C4-2B (cell line): ENCODE measurements around the gene ERP44.

ENCODE experiments used
- ZFX ChIP-seq: fragments of 450-650 bp; IDR thresholded peaks from 2 replicates; pipeline ENCODE4 v1.6.1; 2017
- TF ChIP-seq, protein P1 (sequence below): fragments of 450-650 bp; conservative IDR thresholded peaks from 2 replicates; pipeline ENCODE4 v1.5.1; 2017; ENCODE audit warnings: mild to moderate bottlenecking

DNA sequence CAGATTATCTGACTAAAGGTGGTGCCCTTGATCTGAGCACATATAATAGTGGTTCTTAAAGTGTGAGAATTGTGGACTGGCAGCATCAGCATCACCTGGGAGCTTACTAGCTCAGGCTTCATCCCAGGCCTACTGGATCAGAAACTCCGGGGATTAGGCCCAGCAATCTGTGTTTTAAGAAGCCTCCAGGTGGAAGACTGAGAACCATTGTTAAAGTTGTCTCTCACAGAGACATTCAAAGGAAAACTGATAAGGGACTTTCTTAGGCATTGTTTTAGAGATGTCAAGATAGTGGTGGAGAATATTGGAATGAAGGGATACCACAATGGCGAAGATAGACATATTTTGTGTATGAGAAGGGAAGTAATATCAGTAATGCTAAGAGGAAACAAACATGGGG is 132.8 kb downstream of the ERP44 start:
- TF ChIP-seq, protein P1, sequence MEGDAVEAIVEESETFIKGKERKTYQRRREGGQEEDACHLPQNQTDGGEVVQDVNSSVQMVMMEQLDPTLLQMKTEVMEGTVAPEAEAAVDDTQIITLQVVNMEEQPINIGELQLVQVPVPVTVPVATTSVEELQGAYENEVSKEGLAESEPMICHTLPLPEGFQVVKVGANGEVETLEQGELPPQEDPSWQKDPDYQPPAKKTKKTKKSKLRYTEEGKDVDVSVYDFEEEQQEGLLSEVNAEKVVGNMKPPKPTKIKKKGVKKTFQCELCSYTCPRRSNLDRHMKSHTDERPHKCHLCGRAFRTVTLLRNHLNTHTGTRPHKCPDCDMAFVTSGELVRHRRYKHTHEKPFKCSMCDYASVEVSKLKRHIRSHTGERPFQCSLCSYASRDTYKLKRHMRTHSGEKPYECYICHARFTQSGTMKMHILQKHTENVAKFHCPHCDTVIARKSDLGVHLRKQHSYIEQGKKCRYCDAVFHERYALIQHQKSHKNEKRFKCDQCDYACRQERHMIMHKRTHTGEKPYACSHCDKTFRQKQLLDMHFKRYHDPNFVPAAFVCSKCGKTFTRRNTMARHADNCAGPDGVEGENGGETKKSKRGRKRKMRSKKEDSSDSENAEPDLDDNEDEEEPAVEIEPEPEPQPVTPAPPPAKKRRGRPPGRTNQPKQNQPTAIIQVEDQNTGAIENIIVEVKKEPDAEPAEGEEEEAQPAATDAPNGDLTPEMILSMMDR, result no peak
- TF ChIP-seq ZFX, result no peak
